ENCODE data around the gene TMEM135.
A peak's percentile ranks its signal among the peaks of the same experiment; 100 is the strongest.

The TMEM135 gene

GRCh38 chr11:87035976-87036583, 1.7 kb upstream of the TMEM135 start:
- DNase-seq (ENCODE audit: low read depth, low spot score): no peak
- TF ChIP-seq YY1 (IDR thresholded peaks at IDR 0.05; ENCODE audit: insufficient read depth, insufficient read length): no peak
- TF ChIP-seq ZNF274 (IDR thresholded peaks at IDR 0.05; ENCODE audit: low read depth, low read length): no peak
- TF ChIP-seq SUZ12 (IDR thresholded peaks at IDR 0.05; ENCODE audit: extremely low read depth, insufficient read depth, insufficient read length): no peak
- no peaks in the 10 kb centered on the region for H3K36me3 ChIP-seq (ENCODE audit: insufficient read depth, insufficient read length, low read length)
- H3K9me3 ChIP-seq (ENCODE audit: insufficient read depth, low read length): no peaks in the 10 kb centered on the region
- no peaks in the 10 kb centered on the region for H3K4me1 ChIP-seq (ENCODE audit: insufficient read depth, insufficient read length)
- H3K4me3 ChIP-seq (ENCODE audit: insufficient read length, low read depth): no peak overlapping the region
- no peaks in the 10 kb centered on the region for H3K27me3 ChIP-seq (ENCODE audit: insufficient read depth, insufficient read length)
- no peak overlapping the region for H3K9ac ChIP-seq (ENCODE audit: insufficient read length, low read depth)

- Histone ChIP-seq H3K36me3 (ENCODE audit: insufficient read depth, insufficient read length, low read length) (no peaks in the 10 kb centered on the region), H3K9ac (ENCODE audit: insufficient read length, low read depth) (peak overlapping the region; percentile 65), H3K9me3 (ENCODE audit: insufficient read depth, low read length) (no peaks in the 10 kb centered on the region), H3K4me3 (ENCODE audit: insufficient read length, low read depth) (peak overlapping the region; percentile 19), H3K27me3 (ENCODE audit: insufficient read depth, insufficient read length) (no peaks in the 10 kb centered on the region), H3K4me1 (ENCODE audit: insufficient read depth, insufficient read length) (no peaks in the 10 kb centered on the region)
- peak; percentile 16 for DNase-seq (ENCODE audit: low read depth, low spot score)
- no peak for TF ChIP-seq YY1 (IDR thresholded peaks at IDR 0.05; ENCODE audit: insufficient read depth, insufficient read length)
- no peak for TF ChIP-seq ZNF274 (IDR thresholded peaks at IDR 0.05; ENCODE audit: low read depth, low read length)
- TF ChIP-seq SUZ12 (IDR thresholded peaks at IDR 0.05; ENCODE audit: extremely low read depth, insufficient read depth, insufficient read length): no peak
These were observed 831 bp upstream of the TMEM135 start for GRCh38 chr11:87036756-87037449.

- Histone ChIP-seq H3K4me1 (ENCODE audit: insufficient read depth, insufficient read length) (no peaks in the 10 kb centered on the region), H3K9me3 (ENCODE audit: insufficient read depth, low read length) (no peaks in the 10 kb centered on the region), H3K9ac (ENCODE audit: insufficient read length, low read depth) (peak overlapping the region; percentile 92), H3K36me3 (ENCODE audit: insufficient read depth, insufficient read length, low read length) (no peaks in the 10 kb centered on the region), H3K27me3 (ENCODE audit: insufficient read depth, insufficient read length) (no peaks in the 10 kb centered on the region), H3K4me3 (ENCODE audit: insufficient read length, low read depth) (peak overlapping the region; percentile 67)
- TF ChIP-seq ZNF274 (IDR thresholded peaks at IDR 0.05; ENCODE audit: low read depth, low read length): no peak
- TF ChIP-seq SUZ12 (IDR thresholded peaks at IDR 0.05; ENCODE audit: extremely low read depth, insufficient read depth, insufficient read length): no peak
- no peak for TF ChIP-seq YY1 (IDR thresholded peaks at IDR 0.05; ENCODE audit: insufficient read depth, insufficient read length)
- DNase-seq (ENCODE audit: low read depth, low spot score): no peak
These were observed 672 bp downstream of the TMEM135 start for GRCh38 chr11:87038235-87038977.

GRCh38 chr11:87039371-87039770, 1.6 kb downstream of the TMEM135 start:
- H3K4me1 ChIP-seq (ENCODE audit: insufficient read depth, insufficient read length): no peaks in the 10 kb centered on the region
- H3K9ac ChIP-seq (ENCODE audit: insufficient read length, low read depth): no peak overlapping the region
- TF ChIP-seq YY1 (IDR thresholded peaks at IDR 0.05; ENCODE audit: insufficient read depth, insufficient read length): no peak
- TF ChIP-seq ZNF274 (IDR thresholded peaks at IDR 0.05; ENCODE audit: low read depth, low read length): no peak
- no peak for TF ChIP-seq SUZ12 (IDR thresholded peaks at IDR 0.05; ENCODE audit: extremely low read depth, insufficient read depth, insufficient read length)
- H3K4me3 ChIP-seq (ENCODE audit: insufficient read length, low read depth): peak overlapping the region; percentile 67
- DNase-seq (ENCODE audit: low read depth, low spot score): no peak
- no peaks in the 10 kb centered on the region for H3K36me3 ChIP-seq (ENCODE audit: insufficient read depth, insufficient read length, low read length)
- H3K9me3 ChIP-seq (ENCODE audit: insufficient read depth, low read length): no peaks in the 10 kb centered on the region
- H3K27me3 ChIP-seq (ENCODE audit: insufficient read depth, insufficient read length): no peaks in the 10 kb centered on the region

GRCh38 chr11:87043894-87044293, 6.2 kb downstream of the TMEM135 start:
- no peak overlapping the region for H3K9ac ChIP-seq (ENCODE audit: insufficient read length, low read depth)
- TF ChIP-seq YY1 (IDR thresholded peaks at IDR 0.05; ENCODE audit: insufficient read depth, insufficient read length) (no peak), ZNF274 (IDR thresholded peaks at IDR 0.05; ENCODE audit: low read depth, low read length) (no peak), SUZ12 (IDR thresholded peaks at IDR 0.05; ENCODE audit: extremely low read depth, insufficient read depth, insufficient read length) (no peak)
- H3K36me3 ChIP-seq (ENCODE audit: insufficient read depth, insufficient read length, low read length): no peaks in the 10 kb centered on the region
- no peaks in the 10 kb centered on the region for H3K9me3 ChIP-seq (ENCODE audit: insufficient read depth, low read length)
- no peaks in the 10 kb centered on the region for H3K4me1 ChIP-seq (ENCODE audit: insufficient read depth, insufficient read length)
- no peaks in the 10 kb centered on the region for H3K27me3 ChIP-seq (ENCODE audit: insufficient read depth, insufficient read length)
- H3K4me3 ChIP-seq (ENCODE audit: insufficient read length, low read depth): no peak overlapping the region
- no peak for DNase-seq (ENCODE audit: low read depth, low spot score)

- Histone ChIP-seq H3K9ac (ENCODE audit: insufficient read length, low read depth) (no peak overlapping the region), H3K4me3 (ENCODE audit: insufficient read length, low read depth) (no peak overlapping the region), H3K9me3 (ENCODE audit: insufficient read depth, low read length) (no peaks in the 10 kb centered on the region), H3K27me3 (ENCODE audit: insufficient read depth, insufficient read length) (no peaks in the 10 kb centered on the region), H3K4me1 (ENCODE audit: insufficient read depth, insufficient read length) (no peaks in the 10 kb centered on the region), H3K36me3 (ENCODE audit: insufficient read depth, insufficient read length, low read length) (no peaks in the 10 kb centered on the region)
- DNase-seq (ENCODE audit: low read depth, low spot score): no peak
- no peak for TF ChIP-seq YY1 (IDR thresholded peaks at IDR 0.05; ENCODE audit: insufficient read depth, insufficient read length)
- TF ChIP-seq ZNF274 (IDR thresholded peaks at IDR 0.05; ENCODE audit: low read depth, low read length): no peak
- TF ChIP-seq SUZ12 (IDR thresholded peaks at IDR 0.05; ENCODE audit: extremely low read depth, insufficient read depth, insufficient read length): no peak
These were observed 9.1 kb downstream of the TMEM135 start for GRCh38 chr11:87046824-87047223.

- TF ChIP-seq YY1 (IDR thresholded peaks at IDR 0.05; ENCODE audit: insufficient read depth, insufficient read length) (no peak), ZNF274 (IDR thresholded peaks at IDR 0.05; ENCODE audit: low read depth, low read length) (no peak), SUZ12 (IDR thresholded peaks at IDR 0.05; ENCODE audit: extremely low read depth, insufficient read depth, insufficient read length) (no peak)
- no peak for DNase-seq (ENCODE audit: low read depth, low spot score)
- Histone ChIP-seq H3K9me3 (ENCODE audit: insufficient read depth, low read length) (no peaks in the 10 kb centered on the region), H3K4me1 (ENCODE audit: insufficient read depth, insufficient read length) (peaks cover 2% of the 10 kb centered on the region), H3K9ac (ENCODE audit: insufficient read length, low read depth) (no peak overlapping the region), H3K36me3 (ENCODE audit: insufficient read depth, insufficient read length, low read length) (no peaks in the 10 kb centered on the region), H3K4me3 (ENCODE audit: insufficient read length, low read depth) (no peak overlapping the region), H3K27me3 (ENCODE audit: insufficient read depth, insufficient read length) (no peaks in the 10 kb centered on the region)
These were observed 18.4 kb downstream of the TMEM135 start for GRCh38 chr11:87056091-87056490.

Data from NT2/D1 (cell line).